GM23338 (cell line): Measurements from ENCODE around the gene CDK5R1. TPM values are rescaled to one million over a fixed set of nuclear protein-coding genes. Genes with fewer than 3 reads are reported as not detected.

Source experiments
- ATAC-seq: fragments of 200-7000 bp; cut with Tn5 transposase; 3 replicates; pipeline ENCODE4 v1.9.1; 2020
- DNase-seq: peaks from one replicate; pipeline ENCODE4 v3.0.0-alpha.2; 2015; ENCODE audit warnings: low spot score
- H2AFZ ChIP-seq: fragments of 200-600 bp; sonication (generic); 2 replicates; pipeline ENCODE4 v1.8.0; 2016; ENCODE audit warnings: antibody characterized with exemption, mild to moderate bottlenecking, moderate library complexity
- H3F3A ChIP-seq: fragments of 200-600 bp; sonication (generic); replicated peaks from 2 replicates; pipeline ENCODE4 v1.8.0; 2017; ENCODE audit warnings: antibody characterized with exemption, mixed run types, low read depth
- H3K27ac ChIP-seq: fragments of 200-600 bp; sonication (generic); 2 replicates; pipeline ENCODE4 v1.6.1; 2016; ENCODE audit warnings: low read depth
- H3K27me3 ChIP-seq: fragments of 200-600 bp; sonication (generic); 2 replicates; pipeline ENCODE4 v1.8.0; 2016; ENCODE audit warnings: mild to moderate bottlenecking, mixed run types, moderate library complexity; ENCODE audit not compliant: insufficient read depth
- H3K36me3 ChIP-seq: fragments of 200-600 bp; sonication (generic); 2 replicates; pipeline ENCODE4 v1.8.0; 2016; ENCODE audit warnings: mild to moderate bottlenecking; ENCODE audit not compliant: insufficient read depth
- H3K4me1 ChIP-seq: fragments of 200-600 bp; sonication (generic); 2 replicates; pipeline ENCODE4 v1.8.0; 2016; ENCODE audit warnings: mild to moderate bottlenecking, moderate library complexity; ENCODE audit not compliant: insufficient read depth
- H3K4me2 ChIP-seq: fragments of 200-600 bp; sonication (generic); 2 replicates; pipeline ENCODE4 v1.7.1; 2017; ENCODE audit warnings: mixed run types
- H3K4me3 ChIP-seq: fragments of 200-600 bp; sonication (generic); 2 replicates; pipeline ENCODE4 v1.6.1; 2016; ENCODE audit warnings: mixed run types
- H3K79me2 ChIP-seq: fragments of 200-600 bp; sonication (generic); replicated peaks from 2 replicates; pipeline ENCODE4 v1.8.0; 2017; ENCODE audit warnings: mild to moderate bottlenecking; ENCODE audit not compliant: insufficient read depth
- H3K9me2 ChIP-seq: fragments of 200-600 bp; sonication (generic); 2 replicates; pipeline ENCODE4 v1.8.0; 2017; ENCODE audit not compliant: insufficient read depth
- H4K20me1 ChIP-seq: fragments of 200-600 bp; sonication (generic); replicated peaks from 2 replicates; pipeline ENCODE4 v1.8.0; 2017; ENCODE audit warnings: mild to moderate bottlenecking; ENCODE audit not compliant: insufficient read depth
- H3K27ac Mint-ChIP-seq: 2 replicates; pipeline ENCODE4 v1.8.0; 2020; ENCODE audit warnings: inconsistent platforms, mild to moderate bottlenecking, moderate library complexity, mixed read lengths
- H3K27me3 Mint-ChIP-seq: 3 replicates; pipeline ENCODE4 v1.8.0; 2022; ENCODE audit warnings: low read depth, mild to moderate bottlenecking, moderate library complexity, mixed read lengths, inconsistent platforms; ENCODE audit not compliant: insufficient read depth, poor library complexity
- H3K36me3 Mint-ChIP-seq: 3 replicates; pipeline ENCODE4 v1.8.0; 2021; ENCODE audit warnings: low read depth, mild to moderate bottlenecking, inconsistent platforms, moderate library complexity, mixed read lengths
- H3K4me1 Mint-ChIP-seq: 3 replicates; pipeline ENCODE4 v1.8.0; 2020; ENCODE audit warnings: mild to moderate bottlenecking, inconsistent platforms, mixed read lengths
- H3K4me3 Mint-ChIP-seq: 3 replicates; pipeline ENCODE4 v1.8.0; 2021; ENCODE audit warnings: moderate library complexity, mild to moderate bottlenecking, inconsistent platforms, mixed read lengths
- H3K9me3 Mint-ChIP-seq: 3 replicates; pipeline ENCODE4 v1.8.0; 2020; ENCODE audit warnings: moderate library complexity, mild to moderate bottlenecking, inconsistent platforms, mixed read lengths
- CREB1 ChIP-seq: fragments of 250-450 bp; sonication (Bioruptor Pico); IDR thresholded peaks from 2 replicates; pipeline ENCODE4 v1.5.0; 2020; ENCODE audit warnings: low read depth, mild to moderate bottlenecking, moderate library complexity
- CTCF ChIP-seq, 2 experiments: fragments of 200-600 bp in 1 of 2; sonication (generic) in 1 of 2; conservative IDR thresholded peaks; 2 replicates each; pipeline versions ENCODE4 v1.5.1 to v1.6.1; 2016 to 2017; ENCODE audit warnings: antibody characterized with exemption in 2 of 2, low read depth in 2 of 2, mild to moderate bottlenecking in 2 of 2, moderate library complexity in 1 of 2
- ETS1 ChIP-seq: IDR thresholded peaks from 2 replicates; pipeline ENCODE4 v1.6.1; 2016; ENCODE audit warnings: antibody characterized with exemption
- EZH2 ChIP-seq: fragments of 200-600 bp; sonication (generic); IDR thresholded peaks from one replicate; pipeline ENCODE4 v1.8.0; 2017; ENCODE audit warnings: antibody characterized with exemption, mild to moderate bottlenecking, low read depth; ENCODE audit not compliant: unreplicated experiment
- EZH2phosphoT487 ChIP-seq: fragments of 200-600 bp; sonication (generic); IDR thresholded peaks from one replicate; pipeline ENCODE4 v1.8.1; 2018; ENCODE audit warnings: antibody characterized with exemption; ENCODE audit not compliant: unreplicated experiment
- JUNB ChIP-seq: IDR thresholded peaks from one replicate; pipeline ENCODE4 v1.6.1; 2016; ENCODE audit warnings: antibody characterized with exemption; ENCODE audit not compliant: unreplicated experiment
- NANOG ChIP-seq: IDR thresholded peaks from 2 replicates; pipeline ENCODE4 v1.6.1; 2016; ENCODE audit warnings: antibody characterized with exemption, borderline replicate concordance
- POLR2AphosphoS5 ChIP-seq: IDR thresholded peaks from 2 replicates; pipeline ENCODE4 v1.6.1; 2016; ENCODE audit warnings: antibody characterized with exemption, low read depth
- REST ChIP-seq: IDR thresholded peaks from one replicate; pipeline ENCODE4 v1.6.1; 2018; ENCODE audit warnings: antibody characterized with exemption; ENCODE audit not compliant: unreplicated experiment
- STAT1 ChIP-seq: IDR thresholded peaks from one replicate; pipeline ENCODE4 v1.6.1; 2016; ENCODE audit warnings: antibody characterized with exemption; ENCODE audit not compliant: unreplicated experiment
- ZNF114 ChIP-seq: fragments of 250-450 bp; sonication (Bioruptor Pico); IDR thresholded peaks from 2 replicates; pipeline ENCODE4 v1.5.0; 2020; ENCODE audit warnings: mild to moderate bottlenecking, moderate library complexity
- ZNF331 ChIP-seq: fragments of 250-450 bp; sonication (Bioruptor Pico); IDR thresholded peaks from 2 replicates; pipeline ENCODE4 v1.5.0; 2020; ENCODE audit warnings: low read depth, mild to moderate bottlenecking, moderate library complexity
- ZNF462 ChIP-seq: fragments of 250-450 bp; sonication (Bioruptor Pico); IDR thresholded peaks from 2 replicates; pipeline ENCODE4 v1.5.0; 2020; ENCODE audit warnings: mild to moderate bottlenecking, moderate library complexity
- polyA plus RNA-seq: library from polyadenylated mRNA; unstranded; fragments of >200 nt; fragmentation: Nextera tagmentation; extraction: Ambion mirVana; gene quantifications from 2 replicates; pipeline ENCODE4 v1.2.1, GENCODE V29; 2016
- total RNA-seq: library from RNA; depleted of rRNA; stranded (reverse); fragments of >200 nt; shearing (Covaris generic); gene quantifications from 2 replicates; pipeline ENCODE4 v1.2.3, GENCODE V29; 2014

The CDK5R1 gene
- total and polyA plus RNA-seq, 2 experiments from 2014 or later = 4.0 to 11.6 TPM

GRCh38 chr17:32496395-32497073 is 9.7 kb downstream of the CDK5R1 start:
- Histone ChIP-seq H3K4me1 (peaks cover 13% of the 10 kb centered on the region; the same call in 1 of the 2 replicates), H3K79me2 (no peaks in the 10 kb centered on the region), H3K4me3 (no peak overlapping the region), H2AFZ (no peak overlapping the region), H3K27me3 (no peaks in the 10 kb centered on the region), H4K20me1 (no peaks in the 10 kb centered on the region), H3K9me2 (no peaks in the 10 kb centered on the region), H3K4me2 (no peak overlapping the region), H3K36me3 (no peaks in the 10 kb centered on the region), H3F3A (no peaks in the 10 kb centered on the region), H3K27ac (no peak overlapping the region)
- H3K9me3 Mint-ChIP-seq = no peaks in the 10 kb centered on the region; the same call in 2 of the 3 replicates
- no peak for ATAC-seq
- DNase-seq = no peak
- TF ChIP-seq STAT1 = no peak
- TF ChIP-seq CREB1 = no peak
- no peak for TF ChIP-seq ZNF462
- no peak for TF ChIP-seq EZH2phosphoT487
- no peak for TF ChIP-seq ZNF331 (CRISPR knock-in tag)
- TF ChIP-seq EZH2 = no peak
- no peak for TF ChIP-seq NANOG
- TF ChIP-seq ETS1 = no peak
- no peak for TF ChIP-seq REST
- TF ChIP-seq POLR2AphosphoS5 = no peak
- no peak for TF ChIP-seq ZNF114
- no peak for TF ChIP-seq CTCF (conservative IDR thresholded peaks at IDR 0.05; ENCODE audit: low read depth in 2 of 2)
- no peak for TF ChIP-seq JUNB
- H3K4me3 Mint-ChIP-seq = no peak overlapping the region
- H3K36me3 Mint-ChIP-seq = no peaks in the 10 kb centered on the region; the same call in 2 of the 3 replicates
- H3K27me3 Mint-ChIP-seq = peaks cover 13% of the 10 kb centered on the region
- peaks cover 27% of the 10 kb centered on the region for H3K4me1 Mint-ChIP-seq
- H3K27ac Mint-ChIP-seq = no peak overlapping the region
